ENCODE measurements around the gene CCDC54.

DNA sequence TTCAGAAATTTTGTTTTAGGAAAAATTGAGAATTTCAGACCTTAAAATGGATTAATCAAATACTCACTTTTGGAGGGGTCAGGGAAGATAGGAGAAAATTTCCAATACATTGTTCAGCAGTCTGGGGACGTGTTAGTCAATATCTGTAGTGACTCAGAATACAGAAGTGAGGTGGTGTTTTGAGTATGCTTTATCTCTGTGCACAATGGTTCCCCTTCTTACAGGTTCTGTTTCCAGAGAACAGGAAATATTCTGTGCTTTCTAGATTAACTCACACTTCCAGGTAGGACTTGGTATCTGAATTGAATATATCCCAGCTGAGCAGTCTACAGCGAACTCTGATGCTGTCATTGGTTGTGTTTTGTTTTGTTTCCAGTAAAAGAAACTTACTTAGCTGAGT is 30.7 kb upstream of the CCDC54 start:
- TF ChIP-seq, protein P1, sequence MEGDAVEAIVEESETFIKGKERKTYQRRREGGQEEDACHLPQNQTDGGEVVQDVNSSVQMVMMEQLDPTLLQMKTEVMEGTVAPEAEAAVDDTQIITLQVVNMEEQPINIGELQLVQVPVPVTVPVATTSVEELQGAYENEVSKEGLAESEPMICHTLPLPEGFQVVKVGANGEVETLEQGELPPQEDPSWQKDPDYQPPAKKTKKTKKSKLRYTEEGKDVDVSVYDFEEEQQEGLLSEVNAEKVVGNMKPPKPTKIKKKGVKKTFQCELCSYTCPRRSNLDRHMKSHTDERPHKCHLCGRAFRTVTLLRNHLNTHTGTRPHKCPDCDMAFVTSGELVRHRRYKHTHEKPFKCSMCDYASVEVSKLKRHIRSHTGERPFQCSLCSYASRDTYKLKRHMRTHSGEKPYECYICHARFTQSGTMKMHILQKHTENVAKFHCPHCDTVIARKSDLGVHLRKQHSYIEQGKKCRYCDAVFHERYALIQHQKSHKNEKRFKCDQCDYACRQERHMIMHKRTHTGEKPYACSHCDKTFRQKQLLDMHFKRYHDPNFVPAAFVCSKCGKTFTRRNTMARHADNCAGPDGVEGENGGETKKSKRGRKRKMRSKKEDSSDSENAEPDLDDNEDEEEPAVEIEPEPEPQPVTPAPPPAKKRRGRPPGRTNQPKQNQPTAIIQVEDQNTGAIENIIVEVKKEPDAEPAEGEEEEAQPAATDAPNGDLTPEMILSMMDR (conservative IDR thresholded peaks at IDR 0.05 in 1 of 2, IDR thresholded peaks at IDR 0.05 in 1 of 2; ENCODE audit: extremely low read depth in 1 of 2, insufficient read depth in 1 of 2, low read depth in 1 of 2, low read length in 2 of 2) = no peak
- TF ChIP-seq EZH2 (IDR thresholded peaks at IDR 0.05; ENCODE audit: borderline replicate concordance, low read length) = no peak
